Activated gamma-delta T cell treated with Interleukin-2 at 50 U/mL for 16 hours (primary cell): ENCODE data around the gene PCK1.

ENCODE experiments used
- DNase-seq: peaks from one replicate; pipeline ENCODE4 v3.0.0-alpha.2; 2020

The PCK1 gene

DNA sequence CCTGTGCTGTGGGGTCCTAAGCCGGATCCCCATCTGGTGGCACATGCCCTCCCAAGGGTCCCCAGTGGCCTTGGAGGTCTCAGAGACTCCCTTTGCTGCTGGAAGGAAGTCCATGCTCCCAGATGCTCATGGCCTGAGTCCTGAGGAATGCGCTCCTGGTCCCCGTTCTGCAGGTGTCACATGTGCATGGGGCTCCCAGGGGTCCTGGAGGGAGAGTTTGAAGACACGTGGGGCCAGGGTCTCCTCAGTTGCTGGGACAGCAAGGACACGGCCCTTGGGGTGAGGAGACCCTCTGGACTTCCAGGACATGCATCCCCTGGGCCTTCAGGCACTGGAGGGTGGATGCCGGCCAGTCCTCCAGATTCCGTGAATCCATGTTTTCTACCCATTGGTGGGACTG lies 47.6 kb downstream of the PCK1 start:
- no peak for DNase-seq

DNA sequence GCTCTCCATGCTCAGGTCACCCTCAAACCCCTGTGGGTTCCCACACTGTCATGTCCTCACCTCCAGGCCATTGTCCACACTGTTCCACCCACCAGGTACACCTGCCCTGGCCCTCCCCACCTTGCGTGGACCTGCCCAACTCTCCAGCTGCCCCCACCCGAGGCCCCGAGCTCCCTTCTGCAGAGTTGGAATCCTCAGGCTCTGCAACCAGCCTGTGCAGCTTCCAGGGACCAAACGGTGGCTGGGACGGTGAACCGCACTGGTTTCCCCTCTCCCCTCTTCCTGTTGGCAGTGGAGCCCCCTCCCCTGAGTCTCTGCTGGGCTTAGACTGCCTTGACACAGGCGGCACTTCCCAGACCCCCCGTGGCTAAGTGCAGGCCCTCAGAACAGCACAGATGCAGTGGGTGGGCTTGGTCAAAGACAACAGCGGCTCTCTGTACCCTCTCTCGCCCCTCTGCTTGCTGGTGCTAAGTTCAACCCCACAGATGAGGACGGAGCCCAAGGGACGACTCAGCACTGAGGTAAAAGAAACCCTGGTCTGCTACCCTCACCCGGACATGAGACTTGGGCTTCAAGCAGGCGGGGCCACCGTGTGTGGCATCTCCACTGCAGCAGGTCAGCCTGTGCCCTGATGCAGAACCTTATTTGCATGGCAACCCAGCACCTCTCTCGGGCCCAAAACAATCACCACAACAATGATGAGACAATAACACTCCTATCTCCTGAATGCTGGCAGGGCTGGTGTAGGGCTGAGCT lies 48.4 kb downstream of the PCK1 start:
- DNase-seq = no peak

GRCh38 chr20:57609842-57610167 lies 48.9 kb downstream of the PCK1 start:
- DNase-seq = no peak

- no peak for DNase-seq
These were observed 49.5 kb downstream of the PCK1 start for GRCh38 chr20:57610261-57610952.

DNA sequence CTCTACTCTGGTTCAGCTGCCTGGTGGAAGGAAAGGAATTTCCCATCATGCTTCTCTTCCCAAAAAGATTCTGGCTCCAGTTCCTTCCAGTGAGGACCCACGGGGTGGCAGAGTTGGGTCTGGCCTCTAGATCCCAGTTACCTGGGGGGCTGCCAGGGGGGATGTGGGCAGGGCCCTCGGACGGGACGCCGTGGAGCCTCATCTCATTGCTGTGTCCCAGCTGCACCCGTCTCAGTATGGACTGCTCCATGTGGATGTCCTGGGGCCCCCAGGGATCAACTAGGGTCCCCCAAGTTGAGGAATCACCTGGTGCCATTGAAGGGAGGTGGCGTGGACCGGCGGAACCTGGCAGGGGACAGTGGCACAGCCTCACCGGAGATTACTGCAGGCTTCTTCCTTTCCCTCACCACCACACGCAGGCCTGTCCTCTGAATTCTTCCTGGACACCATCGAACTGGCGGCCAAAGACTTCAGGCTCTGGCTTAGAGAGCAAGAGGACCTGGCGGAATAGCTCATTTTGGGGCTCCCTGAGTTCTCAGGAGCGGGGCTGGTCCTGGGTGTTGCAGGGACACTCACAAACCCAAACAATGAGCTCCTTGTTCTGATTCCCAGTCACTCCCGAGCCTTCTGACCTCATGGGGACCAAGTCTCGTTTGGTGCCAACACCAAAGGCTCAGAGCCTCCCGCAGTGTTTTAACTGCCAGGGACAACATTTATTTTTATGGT lies 50.8 kb downstream of the PCK1 start:
- no peak for DNase-seq

DNA sequence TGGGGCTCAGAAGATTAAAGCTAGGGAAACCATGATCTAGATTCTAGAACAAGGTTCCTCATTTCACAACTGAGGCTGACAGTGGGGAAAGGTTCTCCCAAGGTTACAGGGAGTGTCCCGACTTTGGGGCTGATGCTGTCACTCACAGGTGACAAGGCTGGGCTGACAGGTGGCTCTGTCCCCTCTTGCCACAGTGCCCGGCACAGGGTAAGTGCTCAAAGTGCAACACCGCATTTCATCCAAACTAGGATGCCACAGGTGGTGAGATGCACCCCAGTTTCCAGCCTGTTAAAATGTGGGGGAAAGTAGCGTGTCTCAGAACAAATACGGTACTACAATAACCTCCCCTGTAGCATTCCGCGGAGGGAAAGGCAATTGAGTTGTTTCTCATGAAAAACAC lies 51.5 kb downstream of the PCK1 start:
- no peak for DNase-seq

DNA sequence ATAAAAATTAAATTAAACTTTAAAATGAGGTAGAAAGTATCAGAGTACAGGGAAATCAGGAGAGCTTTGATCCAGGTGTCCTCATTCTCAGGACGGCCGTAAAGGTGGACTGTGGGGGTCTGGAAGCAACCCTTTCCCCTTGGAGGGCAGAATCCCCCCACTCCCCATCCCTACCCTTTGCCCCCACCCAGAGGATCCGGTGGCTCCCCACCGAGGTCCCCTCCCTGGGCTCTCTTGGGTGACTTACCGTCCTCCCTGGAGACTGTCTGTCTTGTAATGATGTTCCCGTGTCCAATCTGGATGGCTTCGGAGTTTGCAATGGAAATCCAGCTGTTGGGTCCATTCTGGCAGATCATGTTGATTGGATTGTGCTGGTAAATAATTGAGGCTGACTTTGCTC lies 52.0 kb downstream of the PCK1 start:
- DNase-seq = peak; percentile 2

DNA sequence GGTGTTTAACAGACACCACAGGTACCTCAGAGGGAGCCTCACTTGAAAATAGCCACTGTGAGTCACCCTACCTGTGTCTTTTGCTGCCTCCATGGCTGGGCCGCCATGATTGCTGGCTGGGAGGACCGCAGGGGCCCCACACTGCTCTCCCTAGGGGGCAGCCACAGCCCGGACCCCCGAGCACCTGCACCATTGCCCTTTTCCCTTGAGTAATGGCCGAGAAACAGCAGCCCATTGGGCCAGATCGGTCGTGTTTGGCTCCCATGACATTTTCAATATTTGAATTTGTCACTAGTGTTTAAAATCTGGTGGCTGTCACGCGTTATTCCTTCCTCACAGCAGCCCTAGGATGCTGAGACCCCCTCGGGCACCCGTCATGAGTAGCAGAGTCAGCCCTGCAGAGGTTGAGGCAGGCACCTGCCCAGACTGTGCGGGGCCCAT lies 52.6 kb downstream of the PCK1 start:
- DNase-seq = peak; percentile 1

DNA sequence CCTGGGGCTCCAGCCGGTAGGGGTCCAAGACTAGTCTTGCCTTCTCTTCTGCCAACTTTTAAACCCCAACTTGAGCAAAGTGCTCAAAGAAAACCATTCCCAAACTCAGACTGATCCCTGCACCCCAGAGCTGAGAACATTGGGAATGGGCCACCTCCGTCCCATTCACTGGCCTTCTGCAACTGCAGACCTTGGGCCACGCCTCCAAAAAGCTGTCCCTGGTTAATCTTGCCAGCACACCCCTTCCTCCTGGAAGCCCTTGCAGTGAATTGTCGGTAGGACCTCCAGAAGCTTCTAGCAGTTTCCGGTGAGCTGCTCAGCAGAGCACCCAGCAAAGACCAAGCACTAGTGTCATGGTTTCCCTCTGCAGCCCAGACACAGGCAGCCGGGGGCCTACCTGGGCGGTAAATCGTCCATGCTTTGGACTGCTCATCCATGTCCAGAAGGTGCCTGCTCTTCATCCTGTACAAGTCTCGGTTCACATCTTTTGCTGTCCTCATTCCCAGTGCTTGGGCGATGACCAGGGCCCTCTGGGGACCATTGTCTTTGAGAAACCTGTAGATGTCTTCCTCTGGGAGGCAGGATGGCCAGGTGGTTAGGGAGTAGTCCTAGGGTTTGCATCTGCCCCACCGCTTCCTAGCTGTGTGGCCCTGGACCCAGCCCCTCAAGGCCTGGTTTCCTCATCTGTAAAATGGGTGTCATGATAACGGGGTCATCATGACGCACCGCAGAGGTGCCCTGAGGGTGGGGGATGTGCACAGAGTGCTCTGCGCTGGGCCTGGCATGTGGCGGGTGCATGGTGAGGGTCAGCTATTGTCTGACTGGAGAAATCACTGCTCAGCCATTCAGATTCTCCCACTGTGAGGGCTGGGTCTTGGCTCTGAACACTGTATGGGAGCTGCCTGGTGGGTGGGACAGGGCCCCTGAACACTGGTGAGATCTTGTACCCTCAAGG lies 53.9 kb downstream of the PCK1 start:
- DNase-seq = peak; percentile 1

DNA sequence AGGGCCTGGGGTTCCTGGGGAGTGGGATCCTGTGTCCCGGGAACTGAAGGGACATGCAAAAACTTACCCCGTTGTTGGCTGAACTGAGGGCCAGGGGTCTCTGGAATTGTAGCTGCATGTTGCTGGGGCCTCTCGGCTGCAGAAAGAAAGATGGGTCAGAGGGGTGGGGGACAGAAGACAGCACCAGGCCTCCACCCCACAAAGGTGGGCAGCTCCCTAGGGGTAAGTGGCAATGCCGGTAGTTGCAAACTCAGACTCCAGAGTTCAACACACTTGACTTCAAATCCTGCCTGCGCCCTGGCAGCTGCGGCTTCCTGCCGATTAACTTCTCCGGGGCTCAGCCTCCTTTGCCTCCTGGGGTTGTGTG lies 54.5 kb downstream of the PCK1 start:
- DNase-seq = no peak

GRCh38 chr20:57616143-57616951 lies 55.4 kb downstream of the PCK1 start:
- DNase-seq = no peak

DNA sequence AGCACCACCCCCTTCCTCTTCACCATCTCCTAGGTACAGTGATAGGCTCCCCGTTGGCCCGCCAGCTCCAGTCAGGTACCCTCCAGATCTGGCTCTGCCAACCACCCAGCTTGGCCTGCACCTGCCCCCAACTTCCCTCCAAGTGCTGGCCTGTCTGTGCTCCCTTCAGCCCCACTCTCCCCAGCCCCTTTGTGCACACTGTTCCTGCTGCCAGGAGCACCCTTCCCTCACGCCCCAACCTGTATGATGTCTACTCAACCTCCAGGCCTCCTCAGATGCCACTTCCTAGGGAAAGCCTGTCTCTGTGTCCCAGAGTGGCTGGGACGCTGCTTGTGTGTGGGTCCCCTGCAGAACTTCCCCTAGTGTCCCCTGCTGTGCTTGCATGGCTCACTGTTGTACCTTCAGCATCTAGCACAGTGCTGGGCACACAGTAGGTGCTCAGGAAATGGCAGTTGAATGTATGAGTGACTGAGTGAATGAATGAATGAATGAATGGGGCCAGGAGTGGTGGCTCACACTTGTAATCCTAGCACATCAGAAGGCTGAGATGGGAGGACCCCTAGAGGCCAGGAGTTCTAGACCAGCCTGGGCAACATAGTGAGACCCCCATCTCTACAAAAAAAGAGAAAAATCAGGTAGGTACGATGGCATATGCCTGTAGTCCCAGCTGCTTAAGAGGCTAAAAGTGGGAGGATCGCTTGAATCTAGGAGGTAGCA lies 56.3 kb downstream of the PCK1 start:
- DNase-seq = no peak
